RPMI7951 (cell line): ENCODE data around the gene RFX4. TPM values are rescaled to one million over a fixed set of nuclear protein-coding genes. Genes with fewer than 3 reads are reported as not detected.

Experiments
- DNase-seq: peaks from one replicate; pipeline ENCODE4 v3.0.0-alpha.2; 2012; ENCODE audit warnings: low read depth
- total RNA-seq: library from RNA; depleted of rRNA; stranded (reverse); fragments of >200 nt; shearing (Covaris generic); gene quantifications from 2 replicates; pipeline ENCODE4 v1.2.3, GENCODE V29; 2014; rRNA removed

Gene RFX4
- total RNA-seq, result not detected in 2 replicates

DNA sequence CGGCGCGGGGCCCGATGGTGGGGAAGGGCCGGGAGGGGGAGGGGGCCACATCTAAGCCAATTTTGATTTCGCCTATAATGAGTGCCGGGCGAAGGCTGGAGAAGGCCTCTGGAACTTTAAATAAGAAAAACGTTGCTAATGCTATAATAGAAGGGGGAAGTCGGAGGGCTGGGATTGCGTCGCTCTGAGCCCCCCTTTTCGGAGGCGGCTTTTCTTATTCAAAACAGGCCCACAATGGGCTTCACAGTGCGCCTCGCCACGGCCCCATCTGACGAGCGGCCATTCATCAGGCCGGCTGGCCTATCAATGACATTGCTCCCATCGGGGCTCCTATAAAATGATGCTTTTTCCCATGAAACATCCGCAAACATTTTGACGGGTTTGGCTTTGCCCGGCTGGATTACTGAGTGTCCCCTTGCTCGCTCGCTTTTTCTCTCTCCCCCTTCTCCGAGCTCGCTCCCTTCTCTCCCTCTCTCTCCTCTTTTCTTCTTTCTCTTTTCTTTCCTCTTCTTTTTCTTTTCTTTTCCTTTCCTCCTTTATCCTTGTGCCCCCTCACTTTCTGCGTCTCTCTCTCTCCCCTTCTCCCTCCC lies at the start of gene RFX4:
RFX4 (plus strand) TSS at position 364 of the 590 bp plus-strand sequence. CDS start 317 bp downstream, outside the sequence.
- no peak for DNase-seq

DNA sequence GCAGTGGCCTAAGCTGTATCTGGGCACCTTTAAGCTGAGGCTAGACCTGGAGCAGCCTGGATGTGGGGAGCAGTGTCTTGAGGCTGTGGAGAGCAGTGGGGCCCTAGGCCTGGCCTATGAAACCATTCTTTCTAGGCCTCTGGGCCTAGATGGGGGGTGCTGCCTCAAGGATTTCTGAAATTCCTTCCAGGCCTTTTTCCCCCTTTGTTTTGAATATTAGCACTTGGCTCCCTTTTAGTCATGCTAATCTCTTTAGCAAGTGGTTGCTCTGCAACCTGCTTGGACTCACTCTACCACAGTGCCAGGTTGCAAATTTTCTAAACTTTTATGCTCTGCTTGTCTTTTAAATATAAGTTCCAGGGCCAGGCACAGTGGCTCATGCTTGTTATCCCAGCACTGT lies 41.6 kb upstream of the RFX4 start:
- no peak for DNase-seq

DNA sequence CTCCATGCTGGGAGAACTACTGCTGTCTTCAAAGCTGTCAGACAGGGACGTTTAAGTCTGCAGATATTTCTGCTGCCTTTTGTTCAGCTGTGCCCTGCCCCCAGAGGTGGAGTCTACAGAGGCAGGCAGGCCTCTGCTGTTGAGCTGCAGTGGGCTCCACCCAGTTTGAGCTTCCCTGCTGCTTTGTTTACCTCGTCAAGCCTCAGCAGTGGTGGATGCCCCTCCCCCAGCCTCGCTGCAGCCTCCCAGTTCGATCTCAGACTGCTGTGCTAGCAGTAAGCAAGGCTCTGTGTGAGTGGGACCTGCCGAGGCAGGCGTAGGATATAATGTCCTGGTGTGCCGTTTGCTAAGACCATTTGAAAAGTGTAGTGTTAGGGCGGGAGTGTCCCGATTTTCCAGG lies 31.4 kb upstream of the RFX4 start:
- DNase-seq, result no peak

DNA sequence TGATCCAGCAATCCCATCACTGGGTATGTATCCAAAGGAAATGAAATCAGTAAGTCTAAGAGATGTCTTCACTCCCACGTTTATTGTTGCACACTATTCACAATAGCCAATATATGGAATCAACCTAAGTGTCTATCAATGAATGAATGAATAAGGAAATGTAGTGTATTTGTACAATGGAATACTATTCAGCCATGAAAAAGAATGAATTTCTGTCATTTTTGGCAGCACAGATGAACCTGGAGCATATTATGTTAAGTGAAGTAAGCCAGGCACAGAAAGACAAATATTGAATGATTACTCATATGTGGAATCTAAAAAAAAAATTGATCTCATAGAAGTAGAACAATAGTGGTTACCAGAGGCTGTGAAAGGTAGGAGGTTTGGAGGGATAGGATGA lies 30.6 kb upstream of the RFX4 start:
- no peak for DNase-seq

DNA sequence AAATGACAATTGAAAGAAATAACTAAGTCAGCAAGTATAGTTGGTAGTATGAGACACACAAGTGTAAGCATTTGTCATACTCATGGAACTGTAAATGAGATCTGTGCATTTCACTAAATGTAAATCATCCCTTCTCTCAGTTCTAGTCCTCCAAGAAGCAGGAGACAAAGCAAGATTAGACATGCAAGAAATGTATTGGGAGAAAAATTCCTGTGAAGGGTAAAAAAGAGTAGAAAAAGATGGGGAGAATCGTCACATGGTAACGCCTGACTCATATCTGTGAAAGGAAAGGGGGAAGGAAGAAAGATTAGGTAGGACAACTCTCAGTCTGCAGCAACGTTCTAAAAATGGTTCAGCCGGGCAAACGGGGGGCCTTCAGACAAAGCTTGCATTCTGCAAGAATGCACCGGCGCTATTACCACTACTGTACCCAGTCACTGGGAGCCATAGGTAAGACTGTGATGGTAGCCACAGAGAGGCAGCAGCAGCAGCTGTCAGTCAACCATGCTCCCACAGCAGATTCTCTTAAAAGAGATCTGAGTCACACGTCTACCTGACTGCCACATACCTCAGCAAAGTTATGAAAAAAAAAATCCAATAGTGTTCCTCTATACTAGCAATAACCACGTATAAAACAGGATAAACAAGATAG lies 18.0 kb upstream of the RFX4 start:
- DNase-seq, result no peak

DNA sequence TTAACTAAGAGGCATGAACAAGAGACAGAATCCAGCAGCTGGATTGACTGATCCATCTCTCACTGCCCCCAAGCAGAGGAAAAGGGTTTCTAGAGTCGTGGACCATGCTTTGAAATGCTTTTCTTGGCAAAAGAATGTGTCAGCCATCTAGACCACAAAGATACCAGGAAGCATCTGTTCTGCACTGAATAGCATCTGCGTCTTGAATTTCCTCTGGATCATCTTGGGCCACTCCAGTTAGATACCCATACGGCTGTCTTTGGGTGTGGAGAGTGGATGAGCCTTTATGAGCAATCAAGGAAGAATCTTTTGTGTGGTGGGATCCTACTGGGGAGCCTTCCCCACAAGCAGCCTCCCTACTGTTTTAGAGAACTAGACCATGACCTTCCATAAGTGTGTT lies 16.0 kb upstream of the RFX4 start:
- DNase-seq, result peak; percentile 31

DNA sequence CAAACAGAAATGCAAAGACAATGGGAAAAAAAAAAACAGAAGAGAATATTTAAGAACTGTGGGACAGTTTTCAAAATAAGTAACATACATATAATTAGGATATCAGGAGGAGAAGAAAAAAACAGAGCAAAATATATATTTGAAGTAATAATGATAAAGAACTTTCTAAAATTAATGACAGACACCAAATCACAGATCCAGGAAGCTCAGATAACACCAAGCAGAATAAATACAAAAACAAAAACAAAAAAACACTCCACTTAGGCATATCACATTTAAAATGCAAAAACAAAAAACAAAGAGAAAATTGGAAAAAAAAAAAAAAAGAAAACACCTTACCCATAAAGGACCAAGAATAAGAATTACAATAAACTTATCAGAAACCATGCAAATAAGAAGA lies 9.6 kb upstream of the RFX4 start:
- DNase-seq, result no peak

DNA sequence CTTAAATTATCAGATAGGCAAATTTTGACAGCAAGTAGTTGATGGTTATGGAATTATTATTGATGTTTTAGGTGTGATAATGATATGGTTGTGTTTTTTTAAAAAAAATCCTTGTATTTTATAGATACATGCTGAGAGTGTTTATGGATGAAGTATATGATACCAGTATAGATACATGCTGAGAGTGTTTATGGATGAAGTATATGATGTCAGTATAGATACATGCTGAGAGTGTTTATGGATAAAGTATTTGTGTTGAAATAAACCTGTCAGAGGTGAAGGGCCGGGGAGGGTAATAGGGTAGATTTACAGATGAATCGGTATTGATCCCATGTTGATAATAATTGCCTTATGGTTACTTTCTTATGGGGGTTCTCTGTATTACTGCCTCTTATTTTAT lies 6.0 kb upstream of the RFX4 start:
- no peak for DNase-seq

DNA sequence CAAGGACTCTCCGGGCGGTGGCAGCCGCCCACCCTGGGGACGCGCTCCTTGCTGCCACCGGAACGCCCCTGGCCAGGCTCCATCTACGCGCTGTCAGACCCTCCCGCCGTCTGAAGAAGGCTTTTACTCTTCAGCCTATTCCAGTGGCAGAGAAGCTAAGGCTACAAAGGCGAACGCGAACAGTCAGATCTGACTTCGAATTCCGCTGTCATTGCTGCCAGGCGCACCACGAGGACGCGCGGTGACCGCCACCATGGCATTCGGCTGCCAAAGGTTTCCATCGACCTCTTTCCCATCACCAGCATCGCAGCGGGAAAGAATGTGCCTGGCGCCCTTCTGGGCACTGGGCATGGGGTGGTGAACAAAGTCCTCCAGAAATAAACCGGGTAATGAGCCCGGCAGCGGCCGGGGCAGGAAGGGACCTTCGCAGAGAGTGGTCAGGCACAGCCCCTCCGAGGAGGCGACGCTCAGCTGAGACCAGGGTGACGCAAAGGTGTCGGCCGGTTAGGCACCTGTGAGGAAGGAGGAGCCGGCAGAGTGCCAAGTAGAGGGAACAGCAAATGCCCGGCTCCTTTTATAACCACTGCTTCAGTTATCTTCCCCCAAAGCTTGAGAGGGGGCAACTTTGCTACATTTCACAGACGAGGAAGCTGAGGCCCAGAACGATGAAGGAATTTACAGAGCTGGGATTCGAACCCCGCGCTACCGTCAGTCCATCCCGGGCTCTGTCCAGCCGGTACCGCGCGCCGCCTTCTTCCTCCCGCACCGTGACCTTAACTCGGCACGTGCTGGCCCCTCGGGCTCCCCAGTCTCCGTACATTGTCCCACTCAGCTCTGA lies 1.9 kb upstream of the RFX4 start:
- DNase-seq, result no peak

DNA sequence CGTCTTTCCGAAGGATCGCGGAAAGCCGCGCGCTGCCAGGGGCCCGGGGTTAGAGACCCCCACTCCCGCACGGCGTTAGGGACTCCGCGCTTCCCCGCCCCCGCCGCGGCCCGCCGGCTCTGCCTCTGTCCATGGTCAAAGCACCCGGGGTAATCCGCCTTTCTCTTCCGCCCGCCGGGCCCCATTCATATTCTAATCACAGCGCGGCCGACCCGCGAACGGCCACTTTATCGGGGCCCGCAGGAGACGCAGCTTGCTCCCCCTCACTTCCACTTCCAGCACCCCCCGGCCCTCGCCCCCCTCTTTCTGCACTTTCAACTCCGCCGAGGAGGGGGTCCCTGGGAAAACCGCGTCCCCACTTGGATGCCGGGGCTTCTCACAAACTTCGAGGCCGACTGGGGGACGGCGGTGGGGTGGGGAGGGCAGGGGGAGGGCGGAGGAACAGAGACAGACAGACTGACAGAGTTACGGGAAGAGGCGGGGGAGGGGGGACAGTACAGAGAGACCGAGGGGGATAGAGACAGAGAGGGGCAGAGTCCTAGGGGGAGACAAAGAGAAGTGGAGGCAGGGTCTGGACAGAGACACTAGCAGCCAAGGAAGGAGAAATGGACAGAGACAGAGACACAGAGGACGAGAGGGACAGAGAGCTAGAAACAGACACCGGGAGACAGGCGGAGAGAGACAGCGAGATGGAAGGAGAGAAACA lies 1.1 kb upstream of the RFX4 start:
- no peak for DNase-seq

DNA sequence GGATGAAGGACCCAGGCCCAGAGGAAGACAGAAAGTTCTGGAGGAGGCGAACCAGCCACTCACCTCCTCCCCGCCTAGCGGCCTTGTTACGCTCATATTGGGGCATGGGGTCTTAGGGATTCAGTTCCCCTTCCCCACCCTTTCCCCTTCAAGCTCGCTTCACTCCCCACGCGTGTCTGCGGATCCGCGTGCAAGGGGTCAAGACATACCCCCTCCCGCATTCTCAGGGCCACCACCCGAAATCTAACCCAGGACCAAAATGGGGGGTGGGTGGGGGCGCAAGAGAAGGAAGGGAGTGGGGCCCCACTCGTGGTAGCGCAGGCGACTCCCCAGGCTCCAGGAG lies 584 bp upstream of the RFX4 start:
- no peak for DNase-seq

DNA sequence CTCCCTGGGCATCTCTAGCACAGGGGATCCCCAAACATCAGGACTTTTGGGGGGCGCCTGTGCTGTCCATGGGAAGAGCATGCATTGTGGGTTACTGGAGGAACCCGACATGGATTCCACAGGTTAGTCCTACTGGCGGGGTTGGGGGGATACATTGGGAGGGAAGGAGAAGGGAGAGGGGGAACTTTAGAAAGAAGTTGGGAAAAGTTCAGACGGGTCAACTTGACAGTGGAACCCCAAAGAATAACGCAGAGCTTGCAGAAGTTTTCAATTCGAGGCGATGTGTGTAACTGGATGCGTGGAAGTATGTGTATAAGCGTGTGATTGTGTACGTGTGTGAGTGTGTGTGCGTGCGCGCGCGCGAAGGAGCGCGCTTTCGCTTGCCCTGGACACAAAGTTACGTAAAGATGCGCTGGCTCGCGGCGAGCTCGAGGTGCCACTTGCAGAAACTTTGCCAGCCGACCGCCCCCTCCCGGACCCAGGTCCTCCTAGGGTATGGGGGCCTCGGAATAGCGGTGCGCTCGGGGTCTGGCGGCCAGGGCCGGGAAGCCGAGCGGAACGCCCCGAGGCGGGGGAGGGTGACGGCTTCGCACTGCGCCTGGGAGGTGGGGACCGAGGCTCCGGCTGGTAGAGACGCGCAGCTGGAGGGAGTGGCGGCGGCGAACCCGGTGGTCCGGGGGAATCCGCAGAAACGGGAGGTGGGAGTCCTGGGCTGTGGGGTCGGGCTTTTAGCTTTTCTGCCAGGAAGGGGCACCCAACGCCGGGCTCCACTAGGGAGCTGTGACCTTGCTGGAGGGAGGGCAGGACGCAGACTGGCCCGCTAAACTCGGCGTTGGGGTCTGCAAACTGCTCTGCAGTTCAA lies 669 bp downstream of the RFX4 start:
- no peak for DNase-seq

DNA sequence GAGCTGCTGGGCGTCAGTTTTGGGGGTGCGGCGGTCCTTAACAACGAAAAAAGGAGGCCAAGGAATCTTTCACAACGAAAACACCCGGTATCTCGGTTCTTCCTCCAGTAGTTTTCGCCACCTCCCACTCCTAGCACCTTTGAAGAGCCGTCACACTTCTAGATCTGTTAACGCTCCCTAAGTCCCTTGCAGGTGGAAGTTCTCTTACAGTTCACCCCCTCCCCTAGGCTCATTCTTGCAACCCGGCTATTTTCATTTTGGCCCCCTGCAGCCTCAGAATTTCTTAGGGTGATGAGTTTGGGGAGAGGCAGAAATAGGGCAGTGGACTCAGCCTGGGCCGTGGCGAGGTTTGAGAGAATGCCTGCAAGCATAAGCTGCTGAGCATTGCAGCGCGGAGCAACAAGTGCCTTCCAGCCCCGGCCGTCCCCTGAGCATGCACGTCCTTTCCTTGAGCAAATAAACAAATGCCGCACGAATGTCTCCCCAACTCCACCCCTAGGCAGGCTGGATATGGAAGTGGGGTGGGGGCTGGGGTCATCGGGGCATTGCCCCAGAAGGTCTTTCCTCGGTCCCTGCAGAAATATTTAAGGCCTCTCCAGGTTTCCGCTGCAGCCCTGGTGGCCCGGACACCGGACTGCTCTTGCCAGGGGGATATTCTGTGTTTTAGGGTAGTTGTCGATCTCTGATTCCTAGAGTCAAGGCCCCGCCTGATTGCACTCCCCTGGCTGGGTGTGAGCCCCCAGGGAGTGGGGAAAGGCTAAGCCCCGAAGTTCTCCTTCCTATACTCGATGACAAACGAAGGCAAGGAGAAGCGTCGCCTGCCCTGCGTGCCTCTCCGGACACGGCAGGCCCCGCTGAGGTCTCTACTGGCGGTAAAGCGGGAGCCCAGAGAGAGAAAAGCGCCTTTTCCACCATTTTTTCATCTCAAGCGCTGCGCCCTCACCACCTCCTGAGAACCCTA lies 1.6 kb downstream of the RFX4 start:
- no peak for DNase-seq

DNA sequence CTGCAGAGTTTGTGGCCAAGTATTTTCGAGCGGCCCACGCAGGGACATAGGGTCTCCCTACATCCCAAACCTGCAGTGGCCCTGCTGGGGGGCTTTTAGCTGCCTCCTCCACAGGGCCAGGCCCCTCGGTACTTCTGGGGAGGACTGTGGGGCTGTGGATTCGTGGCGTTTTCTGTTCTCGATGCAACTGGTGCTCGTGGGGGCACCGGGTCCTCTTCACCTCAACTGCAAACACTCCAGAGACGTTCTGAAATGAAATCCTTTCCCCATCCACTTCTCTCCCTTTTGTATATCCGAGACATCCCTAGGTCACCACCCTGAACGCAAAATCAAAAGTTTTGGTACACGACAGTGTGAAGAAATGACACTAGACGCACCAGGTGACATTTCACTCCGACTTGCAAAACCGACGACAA lies 2.3 kb downstream of the RFX4 start:
- no peak for DNase-seq

DNA sequence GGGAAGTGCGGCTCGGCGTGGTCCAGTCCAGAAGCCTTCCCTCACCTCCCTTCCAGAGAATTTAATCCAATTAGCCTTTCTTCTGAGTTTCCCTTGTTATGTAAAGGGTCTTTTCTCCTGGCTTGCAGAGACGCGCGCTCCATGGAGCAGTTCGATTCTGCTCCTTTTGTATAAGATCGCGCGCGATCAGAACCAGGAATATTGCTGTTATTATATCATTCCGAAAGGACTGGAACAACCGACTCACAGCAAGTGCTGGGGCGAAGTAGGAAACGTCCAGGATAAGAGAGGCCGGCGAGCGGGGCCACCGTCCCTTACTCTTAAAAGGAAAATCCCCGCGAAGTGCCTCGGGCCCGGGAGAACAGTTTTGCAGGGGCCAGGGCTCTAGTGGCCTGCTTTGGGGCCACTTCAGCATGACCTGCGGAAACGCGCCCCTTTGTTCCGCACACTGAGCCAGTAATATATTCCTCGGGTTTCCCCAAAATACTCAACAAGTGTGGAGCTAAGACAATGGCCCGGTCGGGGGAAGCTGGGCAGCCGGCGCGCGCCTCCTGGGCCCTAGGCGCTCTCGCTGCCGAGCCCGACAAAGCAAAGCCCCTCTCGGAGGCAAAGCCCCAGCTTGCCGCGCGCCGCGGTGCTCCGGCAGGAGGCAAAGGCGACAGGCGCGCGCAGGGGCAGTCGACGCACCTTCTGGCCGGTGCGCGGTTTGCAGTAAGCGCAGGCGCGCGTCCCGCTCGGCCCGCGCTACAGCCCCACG lies 2.9 kb downstream of the RFX4 start:
- no peak for DNase-seq

DNA sequence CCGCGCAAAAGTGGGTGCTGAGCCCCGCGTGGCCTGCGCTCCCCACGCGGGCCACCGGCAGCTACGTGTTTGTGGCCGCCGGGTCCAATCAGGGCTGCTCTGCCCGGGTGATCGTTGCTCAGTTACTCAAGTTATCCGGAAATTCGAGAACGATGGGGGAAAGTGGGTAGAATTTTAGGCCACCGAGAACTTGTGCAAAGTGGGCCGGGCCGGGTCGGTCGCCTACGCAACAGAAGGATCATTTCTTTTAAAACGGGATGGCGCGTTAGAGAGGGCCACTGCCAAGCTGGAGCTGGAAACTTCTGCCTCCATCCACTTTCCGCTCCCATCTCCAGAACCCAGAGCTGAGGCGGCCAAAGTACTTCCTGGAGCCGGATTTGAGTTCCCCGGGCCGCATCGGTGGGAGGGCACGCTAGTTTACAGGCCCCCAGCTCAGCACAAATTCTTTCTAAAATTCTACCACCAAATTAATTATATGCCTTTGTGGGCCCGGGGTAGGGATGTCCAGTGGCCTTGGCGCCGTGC lies 3.5 kb downstream of the RFX4 start:
- DNase-seq, result no peak

DNA sequence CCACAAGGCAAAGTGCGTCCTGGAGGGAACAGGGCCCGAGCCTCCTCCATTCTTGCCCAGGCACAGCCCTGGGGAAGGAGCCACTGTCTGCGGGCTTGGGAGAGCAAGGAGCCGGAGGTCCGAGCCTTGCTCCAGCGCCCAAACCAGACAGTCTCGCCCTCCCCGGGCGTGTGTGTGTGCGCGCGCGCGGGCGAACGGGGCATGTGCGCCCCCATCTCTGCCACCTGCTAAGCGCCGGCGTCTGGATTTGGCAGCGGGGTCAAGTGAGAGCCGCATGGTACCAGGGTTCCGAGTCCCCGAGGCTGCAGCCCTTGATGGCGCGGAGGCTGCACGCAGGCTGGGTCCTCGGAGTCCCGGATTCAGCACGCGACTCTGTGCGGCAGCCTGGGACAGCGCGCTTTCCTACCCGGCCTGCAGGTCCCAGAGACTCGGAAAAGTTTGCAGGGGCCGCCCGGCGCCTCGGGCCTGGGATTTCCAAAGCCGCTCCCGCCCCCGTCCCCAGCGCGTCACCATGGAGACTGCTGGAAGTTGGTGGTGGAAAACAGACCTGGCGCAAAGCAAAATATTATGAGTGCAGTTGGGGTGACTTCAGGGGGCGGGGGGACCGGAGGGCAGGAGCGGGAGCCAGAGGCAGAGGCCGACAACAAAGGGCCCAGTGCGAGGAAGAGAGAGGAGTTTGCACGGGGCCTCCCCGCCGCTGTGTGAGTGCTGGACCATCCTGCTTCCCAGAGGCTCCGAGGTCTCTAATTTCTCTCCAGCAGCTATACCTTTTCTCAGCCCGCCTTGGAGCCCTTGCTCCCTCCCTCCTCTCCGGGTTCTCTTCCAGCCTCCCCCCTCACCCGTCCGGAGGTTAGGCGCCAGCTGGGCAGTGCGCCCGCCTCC lies 4.2 kb downstream of the RFX4 start:
- DNase-seq, result no peak

DNA sequence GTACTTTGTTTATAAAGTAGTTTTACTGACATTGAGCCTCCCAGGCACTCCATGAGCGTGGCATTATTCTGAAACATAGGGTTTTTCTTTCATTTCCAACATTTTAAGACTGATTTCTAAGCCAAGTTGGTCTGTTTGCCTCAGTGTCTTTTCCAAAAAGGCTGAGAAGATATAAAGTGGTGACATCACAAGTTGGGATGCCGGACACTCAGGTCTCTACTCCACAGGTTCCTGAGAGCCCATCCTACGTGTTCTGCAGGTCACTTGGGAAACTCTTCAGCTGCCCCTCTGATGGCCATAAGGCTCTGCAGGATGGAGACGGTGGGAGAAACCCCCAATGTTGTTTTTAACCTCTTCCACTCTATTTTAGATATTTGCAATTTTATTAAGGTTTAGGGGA lies 6.0 kb downstream of the RFX4 start:
- DNase-seq, result no peak
